Endometrial microvascular endothelial cells (primary cell): ENCODE results near the gene TEX101. TPM values are rescaled to one million over a fixed set of nuclear protein-coding genes. Genes with fewer than 3 reads are reported as not detected.

Experiments used
- in situ Hi-C: cut with HindIII; loops from 2 replicates; pipeline ENCODE4 v1.10.0; 2017; ENCODE audit warnings: low sequenced_read_pairs, low pct_unique_long_range_greater_than_20kb; ENCODE audit errors: inconsistent ontology term
- total RNA-seq: library from RNA; depleted of rRNA; stranded (reverse); fragments of >200 nt; gene quantifications from one replicate; pipeline ENCODE4 v1.2.3, GENCODE V29; 2015; ENCODE audit errors: inconsistent ontology term

TEX101 gene
- total RNA-seq, 1 donor from 2014 or later: not detected

GRCh38 chr19:43466793-43467192 lies 52.1 kb downstream of the TEX101 start:
- in situ Hi-C loops: no loop called here

- in situ Hi-C loops: no loop called here
These were observed 52.6 kb downstream of the TEX101 start for GRCh38 chr19:43467276-43467675.

GRCh38 chr19:43467730-43468129 lies 53.0 kb downstream of the TEX101 start:
- in situ Hi-C loops: no loop called here

Other genes with a start within 250 kb of the TEX101 start
- gene PSG5, start 228.4 kb upstream of the TEX101 start, total RNA-seq: 1.4 TPM
- 15.1 TPM for gene PSG4, start 209.3 kb upstream of the TEX101 start, total RNA-seq
- 5.5 TPM for gene PSG9, start 145.4 kb upstream of the TEX101 start, total RNA-seq
- 0.46 TPM for gene CD177, start 61.2 kb upstream of the TEX101 start, total RNA-seq
- not detected for gene LYPD3, start 50.7 kb downstream of the TEX101 start, total RNA-seq
- 4.4 TPM for gene PHLDB3, start 89.9 kb downstream of the TEX101 start, total RNA-seq
- 52.6 TPM for gene ETHE1, start 112.3 kb downstream of the TEX101 start, total RNA-seq
- not detected for gene ZNF575, start 118.3 kb downstream of the TEX101 start, total RNA-seq
- 51.9 TPM for gene XRCC1, start 160.6 kb downstream of the TEX101 start, total RNA-seq
- gene PINLYP, start 160.9 kb downstream of the TEX101 start, total RNA-seq: 1.9 TPM
- gene IRGQ, start 181.2 kb downstream of the TEX101 start, total RNA-seq: 15.0 TPM
- gene ZNF576, start 181.7 kb downstream of the TEX101 start, total RNA-seq: 22.5 TPM
- gene SRRM5, start 197.2 kb downstream of the TEX101 start, total RNA-seq: not detected
- gene ZNF428, start 204.7 kb downstream of the TEX101 start, total RNA-seq: 62.4 TPM
- 0.19 TPM for gene CADM4, start 225.0 kb downstream of the TEX101 start, total RNA-seq